Activated CD4-positive, alpha-beta T cell treated with anti-CD3 and anti-CD28 coated beads for 1 hour (primary cell): ENCODE results near the gene IL16.
"Not testable (repeated sequence)": the region's sequence is repeated elsewhere in the genome, so short reads cannot be mapped to it uniquely, and the experiment has no call there.

Experiments
- DNase-seq: peaks from one replicate; pipeline ENCODE4 v3.0.0-alpha.2; 2020

IL16 gene

GRCh38 chr15:81343371-81343770 is 146.7 kb downstream of the IL16 start:
- DNase-seq, result no peak

- DNase-seq, result no peak
These were observed 149.9 kb downstream of the IL16 start for GRCh38 chr15:81346611-81347010.

GRCh38 chr15:81347910-81348309 is 151.2 kb downstream of the IL16 start:
- no peak for DNase-seq

GRCh38 chr15:81348691-81349090 is 152.0 kb downstream of the IL16 start:
- not testable (repeated sequence) for DNase-seq

- DNase-seq, result no peak
These were observed 152.6 kb downstream of the IL16 start for GRCh38 chr15:81349271-81349670.

- no peak for DNase-seq
These were observed 155.0 kb downstream of the IL16 start for GRCh38 chr15:81351651-81352050.

- DNase-seq, result no peak
These were observed 159.6 kb downstream of the IL16 start for GRCh38 chr15:81356252-81356651.

- DNase-seq, result no peak
These were observed 160.6 kb downstream of the IL16 start for GRCh38 chr15:81357180-81357686.

- no peak for DNase-seq
These were observed 161.6 kb downstream of the IL16 start for GRCh38 chr15:81358248-81358647.

- DNase-seq, result no peak
These were observed 163.8 kb downstream of the IL16 start for GRCh38 chr15:81360491-81360890.

- DNase-seq, result no peak
These were observed 165.2 kb downstream of the IL16 start for GRCh38 chr15:81361891-81362290.

- no peak for DNase-seq
These were observed 166.1 kb downstream of the IL16 start for GRCh38 chr15:81362790-81363189.

GRCh38 chr15:81363276-81363675 is 166.6 kb downstream of the IL16 start:
- no peak for DNase-seq
